ENCODE results near the gene HAND2. TPM values are rescaled to one million over a fixed set of nuclear protein-coding genes. Genes with fewer than 3 reads are reported as not detected.
A peak's percentile ranks its signal among the peaks of the same experiment; 100 is the strongest.

The HAND2 gene
- 3.8 and 3.9 TPM in 2 replicates for total RNA-seq (2014; rRNA removed; shearing (Covaris generic))
- polyA plus RNA-seq (2015; cell fraction: cytosol; rRNA removed) = 4.0 and 4.9 TPM in 2 replicates
- 3.2 and 5.1 TPM in 2 replicates for polyA plus RNA-seq (2015; cell fraction: nucleus; rRNA removed)

DNA sequence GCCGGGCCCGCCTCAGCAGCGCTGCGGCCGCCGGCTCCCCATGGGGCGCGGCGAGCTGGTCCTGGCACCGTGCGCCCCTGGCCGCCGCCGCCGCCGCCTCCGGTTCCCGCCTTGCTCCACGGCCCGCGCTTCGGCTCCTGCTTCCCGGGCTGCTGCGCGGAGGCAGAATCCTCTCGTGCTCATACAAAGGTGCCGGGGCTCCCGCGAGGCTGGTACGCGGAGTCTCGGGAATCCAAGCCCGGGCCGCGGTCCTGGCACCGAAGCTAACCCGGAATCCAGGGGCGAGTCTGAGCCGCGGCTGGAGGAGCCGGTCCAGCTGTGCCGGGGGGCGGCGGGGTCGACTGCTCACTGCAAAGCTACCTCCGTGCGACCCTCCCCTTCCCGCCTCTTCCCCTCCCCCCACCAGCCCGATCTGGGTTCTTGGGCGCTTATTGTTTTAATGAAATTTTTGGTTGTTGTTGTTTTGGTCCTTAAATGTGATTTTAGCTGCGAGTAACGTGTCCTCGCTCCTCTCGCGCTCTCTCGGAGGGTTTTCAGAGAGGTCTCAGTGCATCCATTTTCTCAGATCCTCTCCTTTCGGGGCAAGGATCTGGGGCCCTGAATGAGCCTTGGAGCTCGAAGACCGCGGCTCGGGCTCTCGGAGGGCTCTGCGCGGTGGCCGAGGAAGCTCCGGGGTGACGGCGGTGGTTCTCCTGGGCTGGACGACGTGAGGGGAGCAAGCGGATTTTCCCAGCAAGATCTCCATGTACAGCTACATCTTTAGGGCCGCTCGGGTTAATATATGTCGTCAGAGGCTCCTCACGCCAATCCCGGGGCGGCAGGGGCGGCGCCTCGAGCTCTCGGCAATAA, at the start of gene HAND2:
Gene HAND2, minus strand, starts transcription at position 753 of the 849 bp plus-strand sequence. CDS start 940 bp downstream, outside the sequence.
- DNase-seq (ENCODE audit: low read depth, low spot score) = peak; percentile 72
- in situ Hi-C loops (cut with HindIII; ENCODE audit: low pct_unique_long_range_greater_than_20kb, low sequenced_read_pairs) = no loop called here

DNA sequence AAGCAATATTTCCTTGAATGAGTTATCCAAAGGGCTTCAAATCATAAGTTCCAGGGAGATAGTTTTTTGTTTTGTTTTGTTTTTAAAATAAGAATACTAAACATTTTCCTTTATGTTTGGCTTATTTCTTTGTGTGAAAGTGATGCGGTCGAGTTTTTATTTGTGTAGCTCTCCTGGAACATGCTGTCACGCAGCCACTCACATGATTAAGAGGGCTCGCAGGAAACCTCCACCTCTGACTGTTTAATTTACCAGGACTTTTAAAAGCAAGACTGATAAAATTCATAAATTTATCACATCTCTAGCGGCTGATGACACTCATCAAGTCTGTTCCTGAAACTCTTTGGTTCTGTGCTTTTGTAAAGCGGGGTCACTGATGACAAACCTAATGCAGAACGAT, 48.9 kb upstream of the HAND2 start:
- in situ Hi-C loops (cut with HindIII; ENCODE audit: low pct_unique_long_range_greater_than_20kb, low sequenced_read_pairs) = no loop called here
- DNase-seq (ENCODE audit: low read depth, low spot score) = no peak

- no peak for DNase-seq (ENCODE audit: low read depth, low spot score)
- in situ Hi-C loops (cut with HindIII; ENCODE audit: low pct_unique_long_range_greater_than_20kb, low sequenced_read_pairs) = no loop called here
Measured at GRCh38 chr4:173577963-173578362, 47.9 kb upstream of the HAND2 start.

GRCh38 chr4:173575482-173576152, 45.6 kb upstream of the HAND2 start:
- DNase-seq (ENCODE audit: low read depth, low spot score) = no peak
- in situ Hi-C loops (cut with HindIII; ENCODE audit: low pct_unique_long_range_greater_than_20kb, low sequenced_read_pairs) = no loop called here

DNA sequence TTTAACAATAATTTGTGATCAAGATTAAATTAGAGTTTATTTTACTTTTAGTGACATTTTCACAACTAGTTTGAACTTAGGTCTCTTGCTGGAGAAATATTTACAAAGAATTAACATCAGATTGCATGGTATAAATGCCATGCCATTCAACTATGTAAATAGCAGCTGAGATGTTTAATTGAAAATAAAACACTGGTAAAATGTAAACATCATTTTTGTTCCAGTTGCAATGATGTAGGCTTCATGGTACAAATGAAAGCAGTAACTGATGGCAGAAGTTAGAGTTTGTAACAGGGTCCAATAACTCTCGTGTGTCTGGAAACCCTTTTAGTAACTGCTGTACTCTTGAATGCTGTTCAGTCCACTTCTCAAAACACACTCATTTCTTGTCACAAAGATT, 43.7 kb upstream of the HAND2 start:
- no peak for DNase-seq (ENCODE audit: low read depth, low spot score)
- in situ Hi-C loops (cut with HindIII; ENCODE audit: low pct_unique_long_range_greater_than_20kb, low sequenced_read_pairs) = no loop called here

DNA sequence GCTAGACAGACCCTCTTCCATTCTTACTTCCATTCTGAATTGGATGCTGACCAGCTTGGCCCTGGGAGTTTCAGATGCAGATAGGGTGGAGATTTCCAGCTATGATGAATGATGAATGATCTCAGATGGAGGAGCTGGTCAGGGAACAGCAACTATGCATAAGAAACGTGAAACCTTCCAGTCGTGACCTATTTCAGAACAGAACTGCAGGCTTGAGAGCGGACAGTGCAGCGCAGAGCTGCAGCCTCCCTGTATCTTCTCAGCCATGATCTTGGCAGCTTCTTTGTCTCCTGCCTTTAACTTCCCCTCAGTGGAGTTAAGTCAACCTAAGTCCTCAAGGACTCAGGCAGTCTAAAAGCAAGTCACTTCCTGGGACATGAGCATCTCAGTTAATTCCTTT, 43.3 kb upstream of the HAND2 start:
- in situ Hi-C loops (cut with HindIII; ENCODE audit: low pct_unique_long_range_greater_than_20kb, low sequenced_read_pairs) = no loop called here
- DNase-seq (ENCODE audit: low read depth, low spot score) = no peak

- DNase-seq (ENCODE audit: low read depth, low spot score) = no peak
- in situ Hi-C loops (cut with HindIII; ENCODE audit: low pct_unique_long_range_greater_than_20kb, low sequenced_read_pairs) = no loop called here
Measured at GRCh38 chr4:173572493-173573129, 42.6 kb upstream of the HAND2 start.

GRCh38 chr4:173571620-173572019, 41.6 kb upstream of the HAND2 start:
- in situ Hi-C loops (cut with HindIII; ENCODE audit: low pct_unique_long_range_greater_than_20kb, low sequenced_read_pairs) = no loop called here
- DNase-seq (ENCODE audit: low read depth, low spot score) = no peak

GRCh38 chr4:173565281-173565680, 35.3 kb upstream of the HAND2 start:
- in situ Hi-C loops (cut with HindIII; ENCODE audit: low pct_unique_long_range_greater_than_20kb, low sequenced_read_pairs) = no loop called here

GRCh38 chr4:173564461-173564860, 34.4 kb upstream of the HAND2 start:
- no peak for DNase-seq (ENCODE audit: low read depth, low spot score)
- in situ Hi-C loops (cut with HindIII; ENCODE audit: low pct_unique_long_range_greater_than_20kb, low sequenced_read_pairs) = no loop called here

More at GRCh38 chr4:173565281-173565680, 35.3 kb upstream of the HAND2 start:
- DNase-seq (ENCODE audit: low read depth, low spot score) = no peak

GRCh38 chr4:173560896-173561295, 30.9 kb upstream of the HAND2 start:
- in situ Hi-C loops (cut with HindIII; ENCODE audit: low pct_unique_long_range_greater_than_20kb, low sequenced_read_pairs) = no loop called here

GRCh38 chr4:173556398-173557131, 26.5 kb upstream of the HAND2 start:
- peak; percentile 24 for DNase-seq (ENCODE audit: low read depth, low spot score)
- in situ Hi-C loops (cut with HindIII; ENCODE audit: low pct_unique_long_range_greater_than_20kb, low sequenced_read_pairs) = no loop called here

More at GRCh38 chr4:173560896-173561295, 30.9 kb upstream of the HAND2 start:
- peak; percentile 94 for DNase-seq (ENCODE audit: low read depth, low spot score)

- no peak for DNase-seq (ENCODE audit: low read depth, low spot score)
- in situ Hi-C loops (cut with HindIII; ENCODE audit: low pct_unique_long_range_greater_than_20kb, low sequenced_read_pairs) = no loop called here
Measured at GRCh38 chr4:173547889-173548288, 17.9 kb upstream of the HAND2 start.

- in situ Hi-C loops (cut with HindIII; ENCODE audit: low pct_unique_long_range_greater_than_20kb, low sequenced_read_pairs) = no loop called here
- no peak for DNase-seq (ENCODE audit: low read depth, low spot score)
Measured at GRCh38 chr4:173546776-173547175, 16.7 kb upstream of the HAND2 start.

DNA sequence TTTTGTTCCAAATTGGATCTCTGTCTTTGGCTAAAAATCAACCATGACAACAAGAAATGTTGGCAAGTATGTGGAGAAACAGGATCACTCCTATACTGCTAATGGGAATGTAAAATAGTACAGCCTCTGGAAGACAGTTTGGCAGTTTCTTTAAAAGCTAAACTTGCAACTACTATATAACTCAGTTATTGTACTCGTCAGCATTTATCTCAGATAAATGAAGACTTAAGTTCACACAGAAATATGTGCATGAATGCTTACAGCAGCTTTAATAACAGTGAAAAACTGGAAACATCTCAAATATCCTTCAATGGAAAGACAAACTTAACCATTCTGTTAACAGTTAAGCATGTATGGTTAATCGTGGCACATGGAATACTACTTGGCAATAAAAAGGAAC, 15.4 kb upstream of the HAND2 start:
- no peak for DNase-seq (ENCODE audit: low read depth, low spot score)
- in situ Hi-C loops (cut with HindIII; ENCODE audit: low pct_unique_long_range_greater_than_20kb, low sequenced_read_pairs) = no loop called here

GRCh38 chr4:173543266-173543665, 13.2 kb upstream of the HAND2 start:
- in situ Hi-C loops (cut with HindIII; ENCODE audit: low pct_unique_long_range_greater_than_20kb, low sequenced_read_pairs) = no loop called here
- DNase-seq (ENCODE audit: low read depth, low spot score) = no peak

- no peak for DNase-seq (ENCODE audit: low read depth, low spot score)
- in situ Hi-C loops (cut with HindIII; ENCODE audit: low pct_unique_long_range_greater_than_20kb, low sequenced_read_pairs) = no loop called here
Measured at GRCh38 chr4:173539986-173540385, 10.0 kb upstream of the HAND2 start.

Data from SK-MEL-5 (cell line).